Measurements from ENCODE around the gene PTOV1. TPM values are rescaled to one million over a fixed set of nuclear protein-coding genes. Genes with fewer than 3 reads are reported as not detected.

PTOV1 gene
- total RNA-seq, 4 donors from 2014 or later: 62.3 to 203 (median 66.8) TPM

GRCh38 chr19:49838885-49839588 is 11.9 kb upstream of the PTOV1 start:
- WGBS, 2 donors (ENCODE audit: low coverage in 1 of 2): 84 to 90% methylated on average over 8 to 18 of the region's 18 CpGs
- Histone ChIP-seq H3K27ac (peak overlapping the region in 2 of 4 donors; percentile 24 to 43), H3K27me3 (no peaks in the 10 kb centered on the region), H3K4me1 (no peaks in the 10 kb centered on the region), H3K9me3 (no peaks in the 10 kb centered on the region), H3K36me3 (peaks cover 0 to 13% (median 3%) of the 10 kb centered on the region in 4 donors), H3K4me3 (no peak overlapping the region)
- no peak for TF ChIP-seq POLR2A (IDR thresholded peaks at IDR 0.05)
- no peak for TF ChIP-seq POLR2AphosphoS5 (IDR thresholded peaks at IDR 0.05)
- TF ChIP-seq EP300 (IDR thresholded peaks at IDR 0.05; ENCODE audit: low read depth): no peak
- no peak for TF ChIP-seq CTCF (IDR thresholded peaks at IDR 0.05)
- no peak for DNase-seq
- intact Hi-C loops (cut with DNase I; ENCODE audit: low total_unique reads) (no loop called here), in situ Hi-C loops (cut with MboI; ENCODE audit: low pct_ligation_motif_present in 1 of 4, low pct_unique_long_range_greater_than_20kb in 1 of 4, low sequenced_read_pairs in 3 of 4) (no loop called here)

- Histone ChIP-seq H3K27me3 (no peaks in the 10 kb centered on the region), H3K4me1 (no peaks in the 10 kb centered on the region), H3K36me3 (peaks cover 0 to 8% (median 3%) of the 10 kb centered on the region in 4 donors), H3K9me3 (no peaks in the 10 kb centered on the region), H3K27ac (peak overlapping the region in 3 of 4 donors; percentile 24 to 43 (median 26)), H3K4me3 (no peak overlapping the region)
- intact Hi-C loops (cut with DNase I; ENCODE audit: low total_unique reads): no loop called here
- DNase-seq: no peak
- 86 to 87% methylated on average over 2 to 11 of the region's 11 CpGs for WGBS, 2 donors (ENCODE audit: low coverage in 1 of 2)
- in situ Hi-C loops (cut with MboI; ENCODE audit: low pct_ligation_motif_present in 1 of 4, low pct_unique_long_range_greater_than_20kb in 1 of 4, low sequenced_read_pairs in 3 of 4): no loop called here
- TF ChIP-seq POLR2AphosphoS5 (IDR thresholded peaks at IDR 0.05) (no peak), POLR2A (IDR thresholded peaks at IDR 0.05) (no peak), EP300 (IDR thresholded peaks at IDR 0.05; ENCODE audit: low read depth) (no peak), CTCF (IDR thresholded peaks at IDR 0.05) (no peak)
Observed at GRCh38 chr19:49839713-49840112, 11.2 kb upstream of the PTOV1 start.

- DNase-seq: no peak
- in situ Hi-C loops (cut with MboI; ENCODE audit: low pct_ligation_motif_present in 1 of 4, low pct_unique_long_range_greater_than_20kb in 1 of 4, low sequenced_read_pairs in 3 of 4): no loop called here
- no peak for TF ChIP-seq EP300 (IDR thresholded peaks at IDR 0.05; ENCODE audit: low read depth)
- TF ChIP-seq CTCF (IDR thresholded peaks at IDR 0.05): no peak
- no peak for TF ChIP-seq POLR2A (IDR thresholded peaks at IDR 0.05)
- TF ChIP-seq POLR2AphosphoS5 (IDR thresholded peaks at IDR 0.05): no peak
- WGBS, 2 donors (ENCODE audit: low coverage in 1 of 2): 81 to 88% methylated on average over 5 to 11 of the region's 11 CpGs
- H3K36me3 ChIP-seq: peaks cover 0 to 7% (median 2%) of the 10 kb centered on the region in 4 donors
- intact Hi-C loops (cut with DNase I; ENCODE audit: low total_unique reads): no loop called here
- no peak overlapping the region for H3K4me3 ChIP-seq
- H3K27ac ChIP-seq: peak overlapping the region in 1 of 4 donors; percentile 43
- H3K4me1 ChIP-seq: no peaks in the 10 kb centered on the region
- no peaks in the 10 kb centered on the region for H3K27me3 ChIP-seq
- H3K9me3 ChIP-seq: no peaks in the 10 kb centered on the region
Observed at GRCh38 chr19:49840321-49840720, 10.6 kb upstream of the PTOV1 start.

DNA sequence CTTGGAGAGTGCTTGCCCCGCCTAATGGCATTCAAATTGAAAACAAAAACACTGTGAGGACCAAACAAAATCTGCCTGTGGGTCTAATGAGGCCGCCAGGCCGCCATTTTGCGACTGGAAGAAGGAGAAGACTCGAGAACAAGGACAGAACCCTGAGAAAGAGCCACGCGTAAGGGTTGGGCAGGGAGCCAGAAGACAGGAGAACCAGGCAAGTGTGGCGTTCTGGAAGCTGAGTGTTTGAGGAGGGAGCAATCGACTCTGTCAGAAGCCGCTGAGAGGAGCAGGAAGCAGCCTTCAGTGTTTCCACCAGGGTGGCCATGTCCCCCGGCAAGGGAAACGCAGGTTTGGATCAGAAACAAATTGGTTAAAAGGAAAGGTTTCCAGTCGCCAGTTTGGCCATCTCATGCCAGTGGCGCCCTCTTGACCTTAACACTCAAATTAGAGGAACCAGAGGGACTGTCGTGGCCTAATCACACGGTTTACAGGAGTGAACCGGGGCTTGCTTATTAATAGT is 10.2 kb upstream of the PTOV1 start:
- 82 to 92% methylated on average over 6 to 17 of the region's 17 CpGs for WGBS, 2 donors (ENCODE audit: low coverage in 1 of 2)
- intact Hi-C loops (cut with DNase I; ENCODE audit: low total_unique reads): no loop called here
- H3K4me1 ChIP-seq: no peaks in the 10 kb centered on the region
- in situ Hi-C loops (cut with MboI; ENCODE audit: low pct_ligation_motif_present in 1 of 4, low pct_unique_long_range_greater_than_20kb in 1 of 4, low sequenced_read_pairs in 3 of 4): no loop called here
- no peak for DNase-seq
- peaks cover 0 to 7% (median 0%) of the 10 kb centered on the region in 4 donors for H3K36me3 ChIP-seq
- H3K4me3 ChIP-seq: no peak overlapping the region
- no peaks in the 10 kb centered on the region for H3K9me3 ChIP-seq
- H3K27me3 ChIP-seq: no peaks in the 10 kb centered on the region
- no peak overlapping the region for H3K27ac ChIP-seq
- no peak for TF ChIP-seq POLR2AphosphoS5 (IDR thresholded peaks at IDR 0.05)

Measured in transverse colon (tissue), 4 donors.